GM13977 (cell line): ENCODE measurements around the gene DCAF11.

Experiments used
- DNase-seq: peaks from one replicate; pipeline ENCODE4 v3.0.0; 2012; ENCODE audit warnings: low spot score
- CTCF ChIP-seq: IDR thresholded peaks from 2 replicates; pipeline ENCODE4 v1.5.1; 2012; ENCODE audit warnings: mild to moderate bottlenecking, control low read depth; ENCODE audit not compliant: insufficient read depth; ENCODE audit errors: extremely low read depth, missing control alignments
- in situ Hi-C: fragments of 300-500 bp; cut with MboI; formaldehyde crosslinking; loops from one replicate; pipeline ENCODE4 v1.12.0; 2022; ENCODE audit warnings: low sequenced_read_pairs, low pct_unique_long_range_greater_than_20kb, mixed read lengths, inconsistent platforms; ENCODE audit not compliant: unreplicated experiment

Gene DCAF11

GRCh38 chr14:24072436-24072835, 42.1 kb upstream of the DCAF11 start:
- no peak for TF ChIP-seq CTCF
- no peak for DNase-seq
- in situ Hi-C loops: no loop called here

- in situ Hi-C loops: no loop called here
- TF ChIP-seq CTCF: no peak
- no peak for DNase-seq
Measured at GRCh38 chr14:24072881-24073877, 41.4 kb upstream of the DCAF11 start.

DNA sequence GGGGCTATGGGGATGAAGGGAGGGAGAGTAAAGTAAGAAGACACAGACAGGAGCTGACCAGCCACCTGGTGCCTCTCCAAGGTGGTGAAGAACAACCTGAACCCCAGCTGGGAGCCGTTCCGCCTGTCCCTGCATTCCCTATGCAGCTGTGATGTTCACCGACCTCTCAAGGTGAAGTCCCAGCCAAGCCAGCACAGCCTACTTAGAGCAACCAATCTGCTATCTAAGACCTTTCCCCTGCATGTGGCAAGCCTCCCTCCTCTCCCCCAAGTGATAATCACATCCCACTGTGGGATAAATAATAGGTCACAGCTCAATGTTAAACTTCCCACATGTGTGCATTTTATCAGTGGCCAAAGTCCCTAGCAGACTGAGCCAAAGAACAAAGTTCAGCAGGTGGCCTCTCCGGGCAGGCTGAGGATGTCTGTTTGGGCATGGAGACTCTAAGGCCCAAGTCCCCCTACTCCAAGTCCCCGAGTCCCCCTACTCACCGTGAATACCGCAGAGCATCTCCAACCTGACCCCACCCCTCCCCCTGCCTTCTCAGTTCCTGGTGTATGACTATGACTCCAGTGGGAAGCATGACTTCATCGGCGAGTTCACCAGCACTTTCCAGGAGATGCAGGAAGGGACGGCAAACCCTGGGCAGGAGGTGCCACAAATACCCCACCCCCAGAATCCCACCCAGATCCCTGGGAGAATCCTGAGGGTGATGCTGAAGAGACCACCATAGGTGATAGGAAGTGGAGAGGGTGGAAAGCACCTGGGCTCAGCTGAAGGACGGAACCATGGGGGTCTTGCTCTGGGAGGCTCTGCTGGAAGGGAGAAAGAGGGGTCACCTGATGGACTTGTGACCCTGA, 39.7 kb upstream of the DCAF11 start:
- no peak for DNase-seq
- no peak for TF ChIP-seq CTCF
- in situ Hi-C loops: loop anchor here (25.0 kb wide), 1 partner anchor 88 kb away; the partner anchor contains the start of gene DHRS4L2

GRCh38 chr14:24075485-24076301, 38.9 kb upstream of the DCAF11 start:
- no peak for TF ChIP-seq CTCF
- in situ Hi-C loops: loop anchor here (25.0 kb wide), 1 partner anchor 88 kb away; the partner anchor contains the start of gene DHRS4L2
- DNase-seq: peak; percentile 66

- TF ChIP-seq CTCF: no peak
- DNase-seq: no peak
- in situ Hi-C loops: loop anchor here (25.0 kb wide), 1 partner anchor 89 kb away; the partner anchor contains the start of gene DHRS4L2
Measured at GRCh38 chr14:24076302-24076601, 38.3 kb upstream of the DCAF11 start.

GRCh38 chr14:24077086-24077485, 37.5 kb upstream of the DCAF11 start:
- TF ChIP-seq CTCF: no peak
- no peak for DNase-seq
- in situ Hi-C loops: loop anchor here (25.0 kb wide), 1 partner anchor 90 kb away; the partner anchor contains the start of gene DHRS4L2
